ENCODE data around the gene MTAP. TPM values are rescaled to one million over a fixed set of nuclear protein-coding genes. Genes with fewer than 3 reads are reported as not detected.
"Not testable (repeated sequence)": the region's sequence is repeated elsewhere in the genome, so short reads cannot be mapped to it uniquely, and the experiment has no call there.

The MTAP gene
- total RNA-seq, 1 experiment from 2014 or later = not detected

GRCh38 chr9:21945606-21946005, 143.2 kb downstream of the MTAP start:
- no peaks in the 10 kb centered on the region for H3K9me3 Mint-ChIP-seq (ENCODE audit: unreplicated experiment)
- no peaks in the 10 kb centered on the region for H3K27me3 Mint-ChIP-seq (ENCODE audit: insufficient read depth, unreplicated experiment)
- no peaks in the 10 kb centered on the region for H3K36me3 Mint-ChIP-seq (ENCODE audit: insufficient read depth, unreplicated experiment)
- no peaks in the 10 kb centered on the region for H3K4me1 Mint-ChIP-seq (ENCODE audit: insufficient read depth, unreplicated experiment)
- DNase-seq (ENCODE audit: unreplicated experiment) = no peak
- TF ChIP-seq CTCF (IDR thresholded peaks at IDR 0.05; ENCODE audit: unreplicated experiment) = no peak
- ChIA-PET POLR2A (no interaction called here), CTCF (no interaction called here)
- no TSS peak for BruUV-seq (replicated peaks)
- no peak overlapping the region for H3K4me3 Mint-ChIP-seq (ENCODE audit: unreplicated experiment)
- intact Hi-C loops (cut with micrococcal nuclease) = no loop called here
- H3K27ac Mint-ChIP-seq (ENCODE audit: low read depth, unreplicated experiment) = no peak overlapping the region

- Mint-ChIP-seq H3K36me3 (ENCODE audit: insufficient read depth, unreplicated experiment) (no peaks in the 10 kb centered on the region), H3K9me3 (ENCODE audit: unreplicated experiment) (no peaks in the 10 kb centered on the region), H3K4me1 (ENCODE audit: insufficient read depth, unreplicated experiment) (no peaks in the 10 kb centered on the region), H3K27me3 (ENCODE audit: insufficient read depth, unreplicated experiment) (no peaks in the 10 kb centered on the region), H3K4me3 (ENCODE audit: unreplicated experiment) (no peak overlapping the region), H3K27ac (ENCODE audit: low read depth, unreplicated experiment) (no peak overlapping the region)
- ChIA-PET CTCF (no interaction called here), POLR2A (no interaction called here)
- no TSS peak for BruUV-seq (replicated peaks)
- intact Hi-C loops (cut with micrococcal nuclease) = no loop called here
- no peak for DNase-seq (ENCODE audit: unreplicated experiment)
- no peak for TF ChIP-seq CTCF (IDR thresholded peaks at IDR 0.05; ENCODE audit: unreplicated experiment)
Measured at GRCh38 chr9:21958833-21959232, 156.4 kb downstream of the MTAP start.

- H3K27ac Mint-ChIP-seq (ENCODE audit: low read depth, unreplicated experiment); intact Hi-C loops (cut with micrococcal nuclease); BruUV-seq (replicated peaks); H3K27me3 Mint-ChIP-seq (ENCODE audit: insufficient read depth, unreplicated experiment); H3K9me3 Mint-ChIP-seq (ENCODE audit: unreplicated experiment); POLR2A ChIA-PET; CTCF ChIA-PET; H3K4me3 Mint-ChIP-seq (ENCODE audit: unreplicated experiment); DNase-seq (ENCODE audit: unreplicated experiment); H3K4me1 Mint-ChIP-seq (ENCODE audit: insufficient read depth, unreplicated experiment); H3K36me3 Mint-ChIP-seq (ENCODE audit: insufficient read depth, unreplicated experiment): not testable (repeated sequence)
Measured at GRCh38 chr9:21959268-21959667, 156.8 kb downstream of the MTAP start.

GRCh38 chr9:21961569-21961968, 159.1 kb downstream of the MTAP start:
- ChIA-PET POLR2A (no interaction called here), CTCF (no interaction called here)
- Mint-ChIP-seq H3K9me3 (ENCODE audit: unreplicated experiment) (no peaks in the 10 kb centered on the region), H3K36me3 (ENCODE audit: insufficient read depth, unreplicated experiment) (no peaks in the 10 kb centered on the region), H3K4me1 (ENCODE audit: insufficient read depth, unreplicated experiment) (no peaks in the 10 kb centered on the region), H3K4me3 (ENCODE audit: unreplicated experiment) (no peak overlapping the region), H3K27ac (ENCODE audit: low read depth, unreplicated experiment) (no peak overlapping the region), H3K27me3 (ENCODE audit: insufficient read depth, unreplicated experiment) (no peaks in the 10 kb centered on the region)
- TF ChIP-seq CTCF (IDR thresholded peaks at IDR 0.05; ENCODE audit: unreplicated experiment) = no peak
- no peak for DNase-seq (ENCODE audit: unreplicated experiment)
- intact Hi-C loops (cut with micrococcal nuclease) = no loop called here
- no TSS peak for BruUV-seq (replicated peaks)

- no peaks in the 10 kb centered on the region for H3K27me3 Mint-ChIP-seq (ENCODE audit: insufficient read depth, unreplicated experiment)
Measured at GRCh38 chr9:21964925-21965385, 162.5 kb downstream of the MTAP start.

More at GRCh38 chr9:21964925-21965385, 162.5 kb downstream of the MTAP start:
- no peak for DNase-seq (ENCODE audit: unreplicated experiment)
- Mint-ChIP-seq H3K27ac (ENCODE audit: low read depth, unreplicated experiment) (no peak overlapping the region), H3K36me3 (ENCODE audit: insufficient read depth, unreplicated experiment) (no peaks in the 10 kb centered on the region), H3K9me3 (ENCODE audit: unreplicated experiment) (no peaks in the 10 kb centered on the region), H3K4me3 (ENCODE audit: unreplicated experiment) (no peak overlapping the region), H3K4me1 (ENCODE audit: insufficient read depth, unreplicated experiment) (no peaks in the 10 kb centered on the region)
- POLR2A ChIA-PET = no interaction called here
- no peak for TF ChIP-seq CTCF (IDR thresholded peaks at IDR 0.05; ENCODE audit: unreplicated experiment)
- intact Hi-C loops (cut with micrococcal nuclease) = no loop called here
- CTCF ChIA-PET = no interaction called here
- BruUV-seq (replicated peaks) = no TSS peak

All from MCF 10A (cell line).